Stimulated activated CD4-positive, alpha-beta T cell treated with anti-CD3 and anti-CD28 coated beads, Interleukin-1b, Interleukin-23, amount 100 ng/mL, for 24 hours (primary cell): Measurements from ENCODE around the gene LAMA3.
A peak's percentile ranks its signal among the peaks of the same experiment; 100 is the strongest.

Source experiments
- DNase-seq, 4 experiments: peaks; one replicate each; pipeline ENCODE4 v3.0.0-alpha.2; 2020; ENCODE audit warnings: low read depth in 4 of 4, low spot score in 1 of 4

LAMA3 gene

DNA sequence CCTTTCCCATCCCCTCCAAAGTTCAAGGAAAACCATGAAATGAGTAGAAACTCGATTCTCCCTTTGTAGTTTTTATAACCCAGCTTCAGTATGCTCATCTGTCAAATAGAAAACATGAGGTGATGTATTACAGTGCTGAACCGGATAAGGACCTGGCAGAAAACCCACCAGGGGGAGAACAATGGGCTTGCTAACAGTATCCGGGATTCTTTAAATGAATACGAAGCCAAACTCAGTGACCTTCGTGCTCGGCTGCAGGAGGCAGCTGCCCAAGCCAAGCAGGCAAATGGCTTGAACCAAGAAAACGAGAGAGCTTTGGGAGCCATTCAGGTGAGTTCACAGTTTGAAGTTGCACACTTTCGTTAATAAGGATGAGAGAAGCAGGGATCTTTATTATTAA lies 211.7 kb downstream of the LAMA3 start:
- DNase-seq = no peak

- DNase-seq = no peak
Measured at GRCh38 chr18:23902396-23902795, 213.1 kb downstream of the LAMA3 start.

DNA sequence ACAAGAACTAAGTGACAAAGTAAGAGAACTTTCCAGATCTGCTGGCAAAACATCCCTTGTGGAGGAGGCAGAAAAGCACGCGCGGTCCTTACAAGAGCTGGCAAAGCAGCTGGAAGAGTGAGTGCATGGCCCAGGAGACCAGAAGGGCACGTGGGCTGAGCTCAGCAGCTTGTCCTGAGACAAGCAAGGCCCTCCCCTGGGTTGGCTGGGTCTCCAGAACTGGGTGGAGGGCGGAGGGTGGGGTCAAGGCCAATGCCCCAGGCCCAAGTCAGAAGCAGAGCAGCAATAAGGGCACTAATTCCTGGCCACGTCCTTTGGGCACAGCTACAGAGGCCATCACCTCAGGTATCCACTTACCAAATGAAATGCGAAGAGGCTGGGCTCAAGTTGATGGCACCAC lies 214.7 kb downstream of the LAMA3 start:
- no peak for DNase-seq

DNA sequence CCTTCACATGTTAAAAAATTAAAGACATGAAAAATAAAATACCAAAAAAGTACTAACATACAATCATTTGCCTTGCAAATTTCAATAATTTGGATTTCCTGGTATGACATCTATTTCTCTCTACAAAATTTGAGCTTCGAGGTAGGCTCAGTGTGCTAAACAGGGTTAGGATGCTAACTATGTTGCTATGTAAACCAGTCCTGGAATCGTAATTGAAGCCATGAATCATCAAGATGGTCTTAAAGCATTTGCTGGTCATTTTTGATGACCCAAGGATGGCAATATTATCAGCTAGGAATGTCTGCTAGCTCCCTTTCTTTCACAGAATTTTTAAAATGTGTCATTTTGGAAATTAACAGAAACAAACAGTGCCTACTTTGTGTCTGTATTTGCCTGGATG lies 217.4 kb downstream of the LAMA3 start:
- DNase-seq = no peak

DNA sequence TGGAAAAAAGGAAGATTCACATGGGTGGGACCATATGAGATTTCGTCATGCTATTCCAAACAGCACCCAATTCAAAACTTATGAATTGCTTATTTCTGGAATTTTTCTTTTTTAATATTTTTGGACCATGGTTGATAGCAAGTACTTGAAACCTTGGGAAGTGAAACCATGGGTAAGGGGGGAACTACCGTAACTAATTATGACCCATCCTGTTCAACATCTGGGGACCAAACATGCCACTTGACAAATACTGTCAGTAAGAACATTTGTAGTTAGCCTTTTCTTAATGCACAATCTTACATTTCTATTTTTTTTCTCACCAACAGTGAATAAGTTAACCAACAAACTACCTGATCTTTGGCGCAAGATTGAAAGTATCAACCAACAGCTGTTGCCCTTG lies 219.6 kb downstream of the LAMA3 start:
- DNase-seq = no peak

DNA sequence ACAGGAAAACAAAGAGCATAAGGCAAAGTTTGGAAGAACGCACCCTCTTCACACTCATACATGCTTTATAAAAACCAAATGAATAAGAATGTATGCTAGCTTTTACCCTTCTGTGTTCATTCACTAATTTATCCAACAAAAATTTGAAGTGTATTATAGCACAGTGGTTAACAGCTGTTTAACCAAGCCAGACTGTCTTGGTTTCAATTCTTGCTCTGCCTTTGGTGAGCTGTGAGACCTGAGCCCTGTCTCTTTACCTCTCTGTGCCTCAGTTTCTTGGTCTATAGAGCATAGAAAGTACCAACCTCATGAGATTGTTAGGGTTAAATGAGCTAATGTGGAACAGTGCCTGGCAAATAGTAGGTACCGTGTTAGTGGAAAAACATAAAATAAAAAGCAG lies 220.8 kb downstream of the LAMA3 start:
- DNase-seq = no peak

DNA sequence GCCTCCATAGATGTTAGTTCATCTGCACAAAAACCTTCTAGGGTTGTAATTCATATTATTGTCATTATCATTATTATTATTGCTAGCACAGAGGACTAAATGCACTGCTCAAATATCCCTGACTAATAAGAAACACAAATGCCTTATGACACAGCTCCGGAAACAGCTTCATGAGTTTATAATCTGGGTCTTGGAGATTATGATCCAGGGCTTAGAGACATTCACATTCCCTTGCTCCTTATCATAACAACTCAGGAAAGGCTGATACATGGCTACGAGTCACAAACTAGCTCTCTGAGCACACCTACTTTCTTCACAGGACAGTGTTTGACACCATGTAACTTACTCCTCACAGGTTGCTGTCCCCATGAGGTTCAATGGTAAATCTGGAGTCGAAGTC lies 223.1 kb downstream of the LAMA3 start:
- DNase-seq = no peak

- DNase-seq = no peak
Measured at GRCh38 chr18:23916338-23916737, 227.1 kb downstream of the LAMA3 start.

DNA sequence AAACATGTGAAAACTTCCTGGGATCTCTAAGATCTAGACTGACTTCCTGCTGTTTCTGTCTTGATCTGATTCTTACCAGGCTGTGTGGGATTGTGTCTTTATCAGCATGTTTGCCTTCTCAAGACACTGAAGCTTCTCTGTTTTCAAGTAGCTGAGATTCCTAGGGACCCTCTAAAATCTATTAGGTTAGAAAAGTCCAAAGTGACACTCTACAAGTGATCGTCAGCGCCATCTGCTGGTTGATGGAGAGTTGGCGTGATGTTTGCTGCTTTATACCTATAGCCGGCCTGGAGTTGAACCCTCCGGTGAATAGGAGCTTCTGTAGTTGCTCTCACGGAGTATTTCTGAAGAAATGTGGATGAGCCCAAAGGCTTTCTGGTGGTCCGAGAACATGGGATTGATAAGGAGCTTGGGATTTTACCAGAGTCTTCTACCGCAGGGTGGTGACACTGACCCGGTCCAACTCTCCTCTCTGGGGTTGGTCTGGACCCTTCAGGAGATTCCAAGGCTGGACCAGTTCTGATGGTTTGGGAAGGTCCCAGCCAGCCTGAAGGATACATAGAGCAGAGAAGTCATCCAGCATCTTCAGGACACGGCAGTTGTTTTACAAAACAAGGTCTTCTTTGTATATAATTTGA lies 229.3 kb downstream of the LAMA3 start:
- DNase-seq = peak; percentile 59 to 71 (median 64)

GRCh38 chr18:23920054-23920453 lies 230.8 kb downstream of the LAMA3 start:
- DNase-seq = no peak

DNA sequence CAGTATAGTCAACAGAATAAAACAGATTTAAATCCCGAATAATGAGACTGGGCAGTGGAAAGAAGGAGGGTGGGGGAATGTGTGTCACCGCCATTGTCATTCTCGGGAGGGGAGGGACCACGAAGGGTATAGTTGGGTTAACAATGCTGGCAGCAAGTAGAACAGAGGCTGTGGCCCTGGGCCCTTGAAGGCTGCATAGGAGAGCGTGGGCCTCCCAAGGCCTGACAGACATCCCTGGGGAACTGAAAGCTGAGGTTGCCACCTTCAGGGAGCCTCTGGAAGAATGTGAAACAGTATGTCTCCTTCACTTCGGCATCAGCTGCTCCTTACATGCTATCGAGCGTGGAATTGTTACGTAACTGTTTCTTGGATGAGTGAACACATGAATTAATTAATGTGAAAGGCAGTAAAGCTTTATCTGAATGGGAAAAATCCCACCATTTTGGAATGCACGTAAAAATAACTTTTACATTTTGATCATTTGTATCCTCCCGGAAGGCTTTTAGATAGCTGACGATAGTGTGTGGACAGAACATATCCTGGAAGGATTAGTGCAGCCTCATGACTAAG lies 232.5 kb downstream of the LAMA3 start:
- no peak for DNase-seq

GRCh38 chr18:23922939-23923338 lies 233.7 kb downstream of the LAMA3 start:
- no peak for DNase-seq

DNA sequence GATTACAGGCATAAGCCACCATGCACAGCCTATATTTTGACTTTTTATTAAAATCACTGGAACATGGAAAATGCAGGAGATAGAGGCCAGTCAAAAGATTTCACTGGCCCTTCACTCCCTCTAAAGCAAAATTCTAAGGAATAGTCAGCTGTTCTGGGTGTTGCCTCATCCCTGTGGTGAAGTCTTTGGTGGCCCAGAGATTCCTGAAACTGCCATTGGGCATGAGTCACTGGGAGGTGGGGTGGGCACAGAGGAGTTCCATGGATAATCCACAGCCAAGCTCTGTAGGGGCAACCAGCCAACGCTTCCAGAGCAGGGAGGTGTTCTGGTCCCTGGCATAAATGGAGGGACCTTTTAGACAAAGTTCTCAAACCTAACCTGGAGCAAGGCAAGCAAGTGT lies 235.6 kb downstream of the LAMA3 start:
- DNase-seq = no peak

DNA sequence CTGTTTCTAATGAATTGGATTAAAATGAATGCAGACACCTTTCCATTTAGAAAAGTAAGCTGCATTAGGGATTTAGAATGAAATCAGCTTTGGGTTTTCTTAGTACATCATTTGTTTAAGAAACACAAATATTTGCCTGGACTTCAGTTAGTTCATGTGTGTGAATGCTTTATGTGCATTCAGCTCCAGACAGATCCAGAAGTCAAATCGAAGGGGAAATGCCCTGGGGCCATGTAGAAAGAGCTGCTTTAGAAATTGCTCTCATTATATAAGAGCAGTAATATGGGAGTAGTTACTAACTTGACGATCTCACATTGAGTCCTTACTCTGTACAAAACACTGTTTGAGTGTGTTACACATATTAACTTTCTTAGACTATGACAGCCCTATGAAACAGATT lies 237.3 kb downstream of the LAMA3 start:
- no peak for DNase-seq

DNA sequence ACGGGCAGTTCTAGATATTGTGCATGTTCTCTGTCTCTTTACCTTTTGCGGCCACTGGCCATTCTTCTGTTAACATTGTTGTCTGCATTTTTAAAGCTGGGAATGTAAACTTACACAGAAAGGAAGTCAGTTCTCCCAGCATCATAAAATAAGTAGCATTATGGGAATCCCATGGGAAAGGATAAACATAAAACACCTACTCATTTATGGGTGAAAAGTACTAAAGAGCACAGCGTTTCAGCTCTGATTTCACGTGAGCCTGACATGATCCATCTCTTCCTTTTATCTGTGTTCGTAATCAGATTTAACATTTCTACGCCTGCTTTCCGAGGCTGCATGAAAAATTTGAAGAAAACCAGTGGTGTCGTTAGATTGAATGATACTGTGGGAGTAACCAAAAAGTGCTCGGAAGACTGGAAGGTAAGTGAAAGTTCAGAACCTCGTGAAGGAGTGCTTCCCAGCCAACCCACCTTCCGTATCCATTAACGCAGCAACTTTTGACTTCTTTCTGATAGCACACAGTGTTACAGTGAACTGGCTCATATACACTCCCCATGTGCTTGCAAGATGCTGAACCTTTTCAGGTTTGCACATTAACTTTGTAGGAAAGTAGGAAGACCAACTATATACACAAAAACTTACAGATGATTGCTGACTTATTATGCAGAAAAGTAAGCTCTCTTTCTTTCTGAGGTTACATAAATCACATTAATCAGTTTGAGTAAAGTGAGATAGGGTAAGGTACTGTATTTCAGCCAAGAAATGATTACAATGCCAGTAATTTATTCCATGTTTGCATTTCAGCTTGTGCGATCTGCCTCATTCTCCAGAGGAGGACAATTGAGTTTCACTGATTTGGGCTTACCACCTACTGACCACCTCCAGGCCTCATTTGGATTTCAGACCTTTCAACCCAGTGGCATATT lies 238.8 kb downstream of the LAMA3 start:
- no peak for DNase-seq

DNA sequence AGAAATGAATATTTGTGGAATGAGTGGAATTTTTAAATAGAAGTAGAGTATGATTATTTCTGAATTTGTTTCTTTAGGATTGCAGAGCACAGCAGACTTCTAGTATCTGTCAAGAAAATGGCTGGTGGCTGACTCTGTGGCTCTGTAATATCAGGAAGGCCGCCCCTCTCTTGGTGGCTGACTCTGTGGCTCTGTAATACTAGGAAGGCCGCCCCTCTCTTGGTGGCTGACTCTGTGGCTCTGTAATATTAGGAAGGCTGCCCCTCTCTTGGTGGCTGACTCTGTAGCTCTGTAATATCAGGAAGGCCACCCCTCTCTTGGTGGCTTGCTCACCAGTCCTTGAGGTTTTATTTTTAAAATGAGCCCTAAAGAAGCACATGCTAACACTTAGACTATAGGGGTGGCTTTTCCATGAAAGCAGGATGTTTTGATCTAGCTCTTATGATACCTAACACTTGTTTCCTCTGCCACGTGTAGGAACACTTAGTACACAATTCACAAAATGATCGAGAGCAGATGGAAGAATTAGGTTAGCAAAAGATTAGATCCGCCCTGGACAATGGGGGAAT lies 240.2 kb downstream of the LAMA3 start:
- no peak for DNase-seq

GRCh38 chr18:23930002-23930401 lies 240.7 kb downstream of the LAMA3 start:
- no peak for DNase-seq

GRCh38 chr18:23932385-23933067 lies 243.3 kb downstream of the LAMA3 start:
- no peak for DNase-seq

- no peak for DNase-seq
Measured at GRCh38 chr18:23933407-23933806, 244.2 kb downstream of the LAMA3 start.

GRCh38 chr18:23934252-23934651 lies 245.0 kb downstream of the LAMA3 start:
- no peak for DNase-seq

DNA sequence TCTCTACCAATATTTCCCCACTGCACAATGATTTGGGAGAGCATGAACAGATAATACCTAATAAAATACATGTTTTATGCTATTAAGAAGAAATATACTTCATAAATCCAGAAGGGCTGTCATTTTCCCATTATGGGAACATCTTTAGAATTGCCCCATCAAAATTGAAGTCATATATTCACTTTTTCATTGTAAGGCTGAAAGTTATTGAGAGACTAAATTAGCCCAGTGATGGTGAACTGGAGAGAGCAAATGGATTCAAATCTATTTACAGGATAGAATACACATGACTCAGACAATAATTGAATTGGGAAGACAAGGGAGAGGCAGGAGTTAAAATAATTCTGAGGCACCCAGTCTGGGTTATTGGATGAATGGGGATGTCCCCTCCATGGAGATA lies 245.6 kb downstream of the LAMA3 start:
- DNase-seq = no peak
